SK-N-SH (cell line): ENCODE data around the gene CDH12. TPM values are rescaled to one million over a fixed set of nuclear protein-coding genes. Genes with fewer than 3 reads are reported as not detected.

ENCODE experiments used
- CTCF ChIA-PET: fragments of 300-600, 350-600 bp; formaldehyde crosslinking; extraction: SDS; loops from one replicate; lab custom pipeline; 2021; lab: Yijun Ruan, JAX
- POLR2A ChIA-PET: fragments of 350-600 bp; sonication (Branson Sonifier 250); formaldehyde crosslinking; extraction: SDS; loops from one replicate; lab custom pipeline; 2020; ENCODE audit warnings: antibody characterized with exemption, inconsistent platforms; lab: Yijun Ruan, JAX
- DNase-seq: peaks from one replicate; pipeline ENCODE4 v3.0.0; 2012
- H2AFZ ChIP-seq: fragments of 200-600 bp; sonication (generic); 2 replicates; pipeline ENCODE4 v1.8.1; 2016; ENCODE audit warnings: antibody characterized with exemption, mild to moderate bottlenecking, low read depth
- H3F3A ChIP-seq: fragments of 200-600 bp; sonication (generic); replicated peaks from 2 replicates; pipeline ENCODE3; 2016; ENCODE audit warnings: antibody characterized with exemption, mild to moderate bottlenecking; ENCODE audit not compliant: insufficient read depth
- H3K27ac ChIP-seq, 2 experiments: fragments of 200-500 bp in 1 of 2; fragments of 200-600 bp in 1 of 2; sonication (Bioruptor generic) in 1 of 2; sonication (generic), shearing (Covaris generic) in 1 of 2; 2 replicates each; pipeline versions ENCODE4 v1.5.1 to v1.6.1; 2014 to 2016; ENCODE audit warnings: low read depth in 2 of 2, inconsistent platforms in 1 of 2, low read length in 1 of 2, mild to moderate bottlenecking in 1 of 2, mixed read lengths in 1 of 2
- H3K27me3 ChIP-seq: fragments of 200-600 bp; sonication (generic), shearing (Covaris generic); 2 replicates; pipeline ENCODE4 v1.6.1; 2016; ENCODE audit warnings: mixed run types; ENCODE audit not compliant: insufficient read depth
- H3K36me3 ChIP-seq, 2 experiments: fragments of 200-500 bp in 1 of 2; fragments of 200-600 bp in 1 of 2; sonication (Bioruptor generic) in 1 of 2; sonication (generic) in 1 of 2; replicated peaks in 1 of 2; 2 replicates each; pipeline versions ENCODE3 to v1.5.1; 2014 to 2016; ENCODE audit warnings: low read length in 1 of 2, mild to moderate bottlenecking in 1 of 2; ENCODE audit not compliant: insufficient read depth in 2 of 2, control insufficient read depth in 1 of 2
- H3K4me1 ChIP-seq, 2 experiments: fragments of 200-500 bp in 1 of 2; fragments of 200-600 bp in 1 of 2; sonication (Bioruptor generic) in 1 of 2; sonication (generic), shearing (Covaris generic) in 1 of 2; 2 replicates each; pipeline versions ENCODE4 v1.5.1 to v1.6.1; 2014 to 2016; ENCODE audit warnings: low read depth in 1 of 2, low read length in 1 of 2, mixed run types in 1 of 2; ENCODE audit not compliant: insufficient read depth in 2 of 2, control insufficient read depth in 1 of 2
- H3K4me2 ChIP-seq: fragments of 200-600 bp; sonication (generic), shearing (Covaris generic); 2 replicates; pipeline ENCODE4 v1.6.1; 2017; ENCODE audit warnings: mixed run types
- H3K4me3 ChIP-seq, 2 experiments: fragments of 200-500 bp in 1 of 2; fragments of 200-600 bp in 1 of 2; sonication (Bioruptor generic) in 1 of 2; sonication (generic), shearing (Covaris generic) in 1 of 2; 2 replicates each; pipeline versions ENCODE4 v1.5.1 to v1.8.1; 2014 to 2016; ENCODE audit warnings: low read depth in 2 of 2, inconsistent platforms in 1 of 2, low read length in 1 of 2, mild to moderate bottlenecking in 1 of 2, mixed read lengths in 1 of 2, moderate library complexity in 1 of 2
- H3K79me2 ChIP-seq: fragments of 200-600 bp; sonication (generic); 2 replicates; pipeline ENCODE4 v1.8.1; 2017; ENCODE audit warnings: mild to moderate bottlenecking; ENCODE audit not compliant: insufficient read depth
- H3K9ac ChIP-seq: fragments of 200-600 bp; sonication (generic); 2 replicates; pipeline ENCODE4 v1.6.1; 2017; ENCODE audit warnings: mixed run types
- H3K9me2 ChIP-seq: fragments of 200-600 bp; sonication (generic); 2 replicates; pipeline ENCODE4 v1.6.1; 2017; ENCODE audit warnings: mixed run types
- H3K9me3 ChIP-seq: fragments of 200-600 bp; sonication (generic); 2 replicates; pipeline ENCODE4 v1.6.1; 2017; ENCODE audit warnings: mixed run types, mild to moderate bottlenecking, moderate library complexity
- H4K20me1 ChIP-seq: fragments of 200-600 bp; sonication (generic); 2 replicates; pipeline ENCODE4 v1.6.1; 2017; ENCODE audit warnings: mild to moderate bottlenecking, mixed run types; ENCODE audit not compliant: insufficient read depth
- CHD2 ChIP-seq: fragments of 150-350 bp; IDR thresholded peaks from 2 replicates; pipeline ENCODE4 v1.6.1; 2018; ENCODE audit warnings: low read length; ENCODE audit not compliant: partially characterized antibody
- ELF1 ChIP-seq: IDR thresholded peaks from 2 replicates; pipeline ENCODE4 v1.4.0; 2012
- EP300 ChIP-seq, 2 experiments: IDR thresholded peaks; 2 replicates each; pipeline versions ENCODE4 v1.4.0 to v1.6.1; 2012; ENCODE audit warnings: borderline replicate concordance in 1 of 2, low read depth in 1 of 2, low read length in 1 of 2
- EZH2phosphoT487 ChIP-seq: fragments of 200-600 bp; sonication (generic); IDR thresholded peaks from 2 replicates; pipeline ENCODE4 v1.6.1; 2017; ENCODE audit warnings: low read depth, mixed run types, mild to moderate bottlenecking, antibody characterized with exemption, moderate library complexity, borderline replicate concordance
- FOXJ3 ChIP-seq: sonication (generic); formaldehyde crosslinking; IDR thresholded peaks from 2 replicates; pipeline ENCODE4 v1.5.1; 2020; ENCODE audit warnings: mild to moderate bottlenecking, missing genetic modification reagents
- GABPA ChIP-seq: IDR thresholded peaks from 2 replicates; pipeline ENCODE4 v1.4.0; 2012; ENCODE audit warnings: low read depth, mild to moderate bottlenecking
- GATA2 ChIP-seq: sonication (generic); formaldehyde crosslinking; IDR thresholded peaks from 2 replicates; pipeline ENCODE4 v1.5.0; 2020; ENCODE audit warnings: mild to moderate bottlenecking, missing genetic modification reagents
- IRF3 ChIP-seq: fragments of 150-350 bp; IDR thresholded peaks from 2 replicates; pipeline ENCODE4 v1.6.1; 2016; ENCODE audit warnings: mild to moderate bottlenecking, low read depth, low read length
- JUND ChIP-seq: IDR thresholded peaks from 2 replicates; pipeline ENCODE4 v1.4.0; 2012
- MEF2A ChIP-seq: IDR thresholded peaks from 2 replicates; pipeline ENCODE4 v1.4.0; 2012; ENCODE audit warnings: low read depth, borderline replicate concordance
- MXI1 ChIP-seq: IDR thresholded peaks from 2 replicates; pipeline ENCODE4 v1.6.1; 2012; ENCODE audit warnings: mild to moderate bottlenecking, low read depth, low read length, improper control_type of control experiment
- NFIC ChIP-seq: IDR thresholded peaks from 2 replicates; pipeline ENCODE4 v1.4.0; 2012; ENCODE audit warnings: borderline replicate concordance
- NRF1 ChIP-seq: IDR thresholded peaks from 2 replicates; pipeline ENCODE4 v1.6.1; 2012; ENCODE audit warnings: low read depth, mild to moderate bottlenecking, low read length
- POLR2AphosphoS5 ChIP-seq: IDR thresholded peaks from 2 replicates; pipeline ENCODE4 v1.6.1; 2012; ENCODE audit warnings: low read depth, low read length
- RAD21 ChIP-seq: IDR thresholded peaks from 2 replicates; pipeline ENCODE4 v1.6.1; 2012; ENCODE audit warnings: mild to moderate bottlenecking, low read length
- RCOR1 ChIP-seq: fragments of 150-350 bp; IDR thresholded peaks from 2 replicates; pipeline ENCODE4 v1.6.1; 2017; ENCODE audit warnings: antibody characterized with exemption, low read length
- RFX5 ChIP-seq: IDR thresholded peaks from 2 replicates; pipeline ENCODE4 v1.6.1; 2012; ENCODE audit warnings: mild to moderate bottlenecking, improper control_type of control experiment, low read length
- USF1 ChIP-seq: IDR thresholded peaks from 2 replicates; pipeline ENCODE4 v1.4.0; 2012; ENCODE audit warnings: low read depth, borderline replicate concordance
- YY1 ChIP-seq: IDR thresholded peaks from 2 replicates; pipeline ENCODE4 v1.4.0; 2012; ENCODE audit warnings: low read depth, mild to moderate bottlenecking
- ZBTB33 ChIP-seq: IDR thresholded peaks from 2 replicates; pipeline ENCODE4 v1.4.0; 2012; ENCODE audit warnings: low read depth, borderline replicate concordance
- WGBS: methylation state at CpG from one replicate; pipeline ENCODE4 v1.1.6; 2017; ENCODE audit warnings: low lambda C conversion rate; 5-methylcytosine and 5-hydroxymethylcytosine counted together
- polyA plus RNA-seq, 3 experiments: library from polyadenylated mRNA; depleted of rRNA; stranded (reverse); fragments of >200 nt; gene quantifications; 2 replicates each; pipeline ENCODE4 v1.2.3, GENCODE V29; 2012

CDH12 gene
- polyA plus RNA-seq, 1 of the 3 experiments (the other 2 are of a cell fraction), result not detected

GRCh38 chr5:21862986-21863385 lies 990.2 kb downstream of the CDH12 start:
- no peaks in the 10 kb centered on the region for H3K79me2 ChIP-seq
- no peak overlapping the region for H3K4me2 ChIP-seq
- no peaks in the 10 kb centered on the region for H3F3A ChIP-seq
- H3K4me1 ChIP-seq, result no peaks in the 10 kb centered on the region
- H2AFZ ChIP-seq, result no peak overlapping the region
- ChIA-PET POLR2A (no interaction called here), CTCF (no interaction called here)
- H3K27ac ChIP-seq, result no peak overlapping the region
- H3K4me3 ChIP-seq, result no peak overlapping the region
- TF ChIP-seq IRF3 (no peak), USF1 (no peak), POLR2AphosphoS5 (no peak), RFX5 (no peak), NFIC (no peak), RCOR1 (no peak), EP300 (IDR thresholded peaks at IDR 0.05; ENCODE audit: borderline replicate concordance in 1 of 2, low read depth in 1 of 2, low read length in 1 of 2) (no peak), YY1 (no peak), RAD21 (no peak), MEF2A (no peak), CHD2 (no peak), GATA2 (CRISPR knock-in tag) (no peak), JUND (no peak), NRF1 (no peak), FOXJ3 (CRISPR knock-in tag) (no peak), EZH2phosphoT487 (no peak), MXI1 (no peak), GABPA (no peak), ELF1 (no peak), ZBTB33 (no peak)
- WGBS, result 8% methylated on average over 3 of the region's 3 CpGs
- H4K20me1 ChIP-seq, result no peaks in the 10 kb centered on the region
- no peaks in the 10 kb centered on the region for H3K9me3 ChIP-seq
- no peaks in the 10 kb centered on the region for H3K9me2 ChIP-seq
- H3K36me3 ChIP-seq, result no peaks in the 10 kb centered on the region
- no peak for DNase-seq
- no peak overlapping the region for H3K9ac ChIP-seq
- H3K27me3 ChIP-seq, result no peaks in the 10 kb centered on the region
